ENCODE measurements around the gene PDE4DIP.
"Not testable (repeated sequence)": the region's sequence is repeated elsewhere in the genome, so short reads cannot be mapped to it uniquely, and the experiment has no call there.

Gene PDE4DIP

DNA sequence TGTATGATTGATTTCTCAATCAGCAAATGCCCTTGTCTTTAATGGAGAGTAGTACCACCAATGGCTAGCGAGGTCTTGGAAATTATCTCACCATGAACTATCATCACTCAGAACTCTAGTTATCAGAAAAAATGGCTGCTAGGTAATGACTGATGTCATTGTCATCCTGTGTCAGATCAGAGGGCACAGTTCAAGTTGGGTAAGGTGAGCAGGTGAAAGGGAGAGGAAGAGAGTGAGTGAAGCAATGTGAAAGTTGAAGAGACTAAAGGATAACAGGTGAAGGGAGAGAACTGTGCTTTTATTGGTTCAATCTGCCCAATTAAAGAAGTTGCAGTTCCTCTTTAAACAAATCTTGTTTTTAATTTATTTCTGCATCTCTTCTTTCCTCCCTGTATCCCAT is 76.8 kb downstream of the PDE4DIP start:
- DNase-seq (ENCODE audit: low spot score): not testable (repeated sequence)

DNA sequence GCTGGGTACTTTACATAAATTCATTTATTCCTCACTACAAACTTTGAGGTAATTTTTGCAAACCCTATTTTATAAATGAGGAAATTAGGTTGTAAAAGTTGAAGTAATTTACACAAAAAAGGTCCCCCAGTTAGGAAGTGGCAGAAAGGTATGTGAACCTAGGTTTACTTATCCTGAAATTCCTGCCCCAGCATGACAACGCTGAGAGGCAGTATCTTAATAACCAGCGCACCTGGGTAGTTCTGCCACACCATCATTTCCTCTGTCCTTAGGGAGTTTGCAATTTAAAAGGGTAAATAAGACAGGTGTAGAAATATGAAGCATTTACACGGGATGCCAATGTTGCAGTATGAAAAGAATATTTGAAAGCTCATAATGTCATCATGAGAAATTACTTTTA is 79.6 kb downstream of the PDE4DIP start:
- DNase-seq (ENCODE audit: low spot score): not testable (repeated sequence)

DNA sequence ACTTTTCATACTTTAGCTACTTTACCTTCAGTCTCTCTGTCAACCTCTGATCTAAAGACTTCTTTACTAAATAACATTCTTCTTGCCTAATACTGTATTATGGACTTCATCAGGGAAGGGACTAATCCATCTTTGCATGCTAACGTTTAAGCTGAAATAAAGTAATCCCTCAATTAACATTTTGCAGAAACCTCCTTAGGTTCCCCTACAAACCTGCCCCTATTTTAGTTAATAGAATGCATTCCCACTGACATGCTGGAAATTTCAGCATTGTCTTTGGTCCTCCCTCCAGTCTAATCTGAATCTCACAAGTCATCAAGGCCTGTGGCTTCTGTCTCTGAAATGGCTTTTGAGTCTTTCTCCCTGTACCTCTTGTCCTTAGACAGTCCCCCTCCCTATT is 83.4 kb downstream of the PDE4DIP start:
- not testable (repeated sequence) for DNase-seq (ENCODE audit: low spot score)

- DNase-seq (ENCODE audit: low spot score): not testable (repeated sequence)
Observed at GRCh38 chr1:148929253-148929652, 85.0 kb downstream of the PDE4DIP start.

- DNase-seq (ENCODE audit: low spot score): not testable (repeated sequence)
Observed at GRCh38 chr1:148935381-148936002, 91.3 kb downstream of the PDE4DIP start.

GRCh38 chr1:148942906-148943305 is 98.7 kb downstream of the PDE4DIP start:
- not testable (repeated sequence) for DNase-seq (ENCODE audit: low spot score)

DNA sequence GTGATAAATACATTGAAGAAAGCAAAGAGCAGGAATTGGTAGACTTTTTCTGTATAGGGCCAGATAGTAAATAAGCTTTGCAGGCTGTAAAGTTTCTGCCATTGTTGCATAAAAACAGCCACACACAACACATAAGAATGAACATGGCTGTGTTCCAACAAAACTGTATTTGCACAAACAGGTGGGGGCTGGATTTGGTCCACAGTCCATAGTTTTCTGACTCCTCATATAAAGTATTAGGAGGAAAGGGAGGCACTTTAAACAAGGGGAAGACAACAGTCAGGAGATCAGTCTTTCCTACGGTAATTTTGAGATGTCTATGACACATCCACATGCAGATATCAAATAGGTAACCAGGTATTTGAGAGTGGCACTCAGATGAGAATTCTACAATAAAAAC is 100.9 kb downstream of the PDE4DIP start:
- not testable (repeated sequence) for DNase-seq (ENCODE audit: low spot score)

- not testable (repeated sequence) for DNase-seq (ENCODE audit: low spot score)
Observed at GRCh38 chr1:148948768-148949167, 104.5 kb downstream of the PDE4DIP start.

DNA sequence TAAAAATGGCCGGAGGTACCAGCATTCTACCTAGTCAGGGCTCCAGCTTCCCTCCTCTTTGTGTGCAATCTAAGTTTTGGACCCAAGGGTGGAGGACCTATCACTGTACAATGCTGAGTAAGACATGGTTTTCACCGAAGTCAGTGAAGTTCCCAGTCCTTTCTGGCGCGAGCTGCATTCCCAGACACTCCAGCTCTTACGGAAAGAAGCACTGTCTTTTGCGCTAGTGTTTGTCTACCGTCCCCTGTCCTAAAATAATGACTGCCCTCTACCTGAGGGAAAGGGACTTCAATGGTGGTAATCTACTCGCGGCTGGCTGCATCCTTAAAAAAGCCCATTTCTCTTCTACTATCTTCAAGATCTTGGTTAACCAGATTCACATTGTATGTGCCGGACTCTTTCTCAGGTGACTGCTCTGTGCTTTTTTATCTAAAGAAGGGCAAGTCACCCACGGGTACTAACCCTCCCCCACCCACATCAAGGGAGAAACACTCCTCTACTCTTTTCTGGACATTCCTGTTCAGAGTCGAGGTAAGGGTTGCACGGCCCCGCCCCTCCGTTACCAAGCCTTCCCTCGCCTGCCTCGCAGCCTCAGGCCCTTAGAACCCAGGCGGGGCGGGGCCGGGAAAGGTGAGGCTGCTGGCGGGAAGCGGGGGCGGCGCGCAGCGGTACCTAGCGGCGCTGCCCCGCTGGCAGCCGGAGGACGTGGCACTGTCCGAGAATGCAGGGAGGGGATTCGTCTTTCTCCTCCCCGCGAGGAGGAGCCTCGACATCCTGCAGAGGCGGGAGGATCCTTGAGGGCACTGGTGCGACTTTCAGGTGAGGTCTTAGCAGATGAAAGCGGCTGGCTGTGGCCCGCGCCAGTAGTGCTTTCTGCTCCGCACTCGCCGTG is 107.4 kb downstream of the PDE4DIP start:
- DNase-seq (ENCODE audit: low spot score): peak; percentile 61

DNA sequence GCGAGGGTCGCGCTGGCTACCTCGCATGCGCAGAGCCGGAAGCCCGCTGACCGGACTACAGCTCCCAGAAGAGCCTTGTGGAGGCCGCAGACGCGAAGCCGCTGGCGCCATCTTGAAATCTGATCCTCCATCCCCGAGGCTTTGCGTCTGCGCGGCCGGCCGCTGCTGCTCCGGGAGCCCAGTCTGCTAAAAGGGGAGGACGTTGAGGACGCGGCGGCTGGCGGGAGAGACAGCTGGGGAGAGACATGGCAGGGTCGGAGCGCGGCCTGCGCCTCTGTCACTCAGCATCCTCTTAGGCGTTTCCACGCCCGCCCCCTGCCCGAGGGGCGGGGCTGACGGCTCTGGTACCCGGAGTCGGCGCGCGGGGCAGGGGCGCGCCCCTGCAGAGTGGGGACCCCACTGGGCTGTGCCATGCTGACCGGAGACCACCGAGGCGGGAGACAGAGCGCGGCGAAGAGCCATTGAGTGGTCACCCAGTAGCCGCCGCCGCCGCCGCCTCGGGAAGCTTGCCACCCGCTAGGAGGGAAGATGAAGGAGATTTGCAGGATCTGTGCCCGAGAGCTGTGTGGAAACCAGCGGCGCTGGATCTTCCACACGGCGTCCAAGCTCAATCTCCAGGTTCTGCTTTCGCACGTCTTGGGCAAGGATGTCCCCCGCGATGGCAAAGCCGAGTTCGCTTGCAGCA is 108.2 kb downstream of the PDE4DIP start:
- DNase-seq (ENCODE audit: low spot score): not testable (repeated sequence)

GRCh38 chr1:148952938-148953616 is 108.8 kb downstream of the PDE4DIP start:
- not testable (repeated sequence) for DNase-seq (ENCODE audit: low spot score)

DNA sequence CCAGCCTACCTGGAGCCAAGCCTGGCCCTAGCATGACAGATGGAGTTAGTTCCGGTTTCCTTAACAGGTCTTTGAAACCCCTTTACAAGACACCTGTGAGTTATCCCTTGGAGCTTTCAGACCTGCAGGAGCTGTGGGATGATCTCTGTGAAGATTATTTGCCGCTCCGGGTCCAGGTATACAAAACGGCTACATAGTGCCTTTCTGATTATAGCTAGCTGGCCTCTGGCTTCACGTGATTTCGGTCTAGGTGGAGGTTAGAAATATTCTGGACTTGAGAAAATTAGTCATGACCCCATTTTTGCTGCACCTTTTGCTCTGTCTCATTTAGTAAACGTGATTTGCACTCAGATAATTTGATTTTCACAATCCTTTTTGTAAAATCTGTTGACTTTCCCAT is 109.5 kb downstream of the PDE4DIP start:
- not testable (repeated sequence) for DNase-seq (ENCODE audit: low spot score)

- not testable (repeated sequence) for DNase-seq (ENCODE audit: low spot score)
Observed at GRCh38 chr1:148958343-148958742, 114.1 kb downstream of the PDE4DIP start.

- not testable (repeated sequence) for DNase-seq (ENCODE audit: low spot score)
Observed at GRCh38 chr1:148960212-148961000, 116.2 kb downstream of the PDE4DIP start.

- not testable (repeated sequence) for DNase-seq (ENCODE audit: low spot score)
Observed at GRCh38 chr1:148962127-148962857, 118.1 kb downstream of the PDE4DIP start.

GRCh38 chr1:148966084-148966483 is 121.9 kb downstream of the PDE4DIP start:
- DNase-seq (ENCODE audit: low spot score): not testable (repeated sequence)

GRCh38 chr1:148967580-148967979 is 123.4 kb downstream of the PDE4DIP start:
- not testable (repeated sequence) for DNase-seq (ENCODE audit: low spot score)

- not testable (repeated sequence) for DNase-seq (ENCODE audit: low spot score)
Observed at GRCh38 chr1:148968682-148969081, 124.5 kb downstream of the PDE4DIP start.

DNA sequence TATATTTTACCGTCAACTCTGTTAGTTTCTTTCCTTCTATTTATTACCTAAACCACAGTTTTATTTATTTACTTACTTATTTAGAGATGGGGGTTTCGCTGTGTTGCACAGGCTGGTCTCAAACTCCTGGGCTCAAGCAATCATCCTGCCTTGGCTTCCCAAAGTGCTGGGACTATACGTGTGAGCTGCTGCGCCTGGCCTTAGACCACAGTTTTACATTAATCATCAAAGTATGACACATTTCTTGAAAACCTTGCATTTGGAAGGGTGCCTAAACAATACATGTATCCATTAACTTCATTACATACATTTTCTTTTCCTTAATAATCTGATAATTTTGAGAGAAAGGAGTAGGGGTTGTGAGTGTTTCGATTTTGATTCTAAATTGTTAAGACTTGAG is 124.9 kb downstream of the PDE4DIP start:
- not testable (repeated sequence) for DNase-seq (ENCODE audit: low spot score)

DNA sequence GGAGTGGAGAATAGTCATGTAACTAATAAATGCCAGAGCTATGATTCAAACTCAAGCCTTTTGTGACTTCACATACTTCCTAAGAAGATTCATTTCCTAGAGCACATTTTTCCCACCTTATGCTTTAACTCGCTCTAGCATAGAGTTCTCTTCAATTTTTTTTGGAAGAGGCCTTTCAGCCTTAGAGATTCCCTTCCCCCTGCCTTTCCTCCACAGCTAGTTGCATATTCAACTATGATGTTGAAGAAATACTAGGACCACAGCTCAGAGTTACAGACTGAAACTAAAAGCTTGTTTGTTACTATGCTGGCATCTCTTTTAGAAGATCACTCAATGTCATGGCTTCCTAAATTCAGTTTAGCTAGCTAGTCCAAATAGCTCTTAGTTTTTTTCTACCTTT is 131.2 kb downstream of the PDE4DIP start:
- peak; percentile 57 for DNase-seq (ENCODE audit: low spot score)

All from kidney capillary endothelial cell (primary cell).